NCI-H1048 (cell line): ENCODE data around the gene TBX2.
"Not testable (repeated sequence)": the region's sequence is repeated elsewhere in the genome, so short reads cannot be mapped to it uniquely, and the experiment has no call there.

Source experiments
- DNase-seq: peaks from one replicate; lab custom pipeline; 2025; lab: John Stamatoyannopoulos, UW

The TBX2 gene

GRCh38 chr17:61431594-61432311, 32.1 kb downstream of the TBX2 start:
- no peak for DNase-seq

GRCh38 chr17:61436273-61436672, 36.6 kb downstream of the TBX2 start:
- no peak for DNase-seq

GRCh38 chr17:61436995-61437704, 37.5 kb downstream of the TBX2 start:
- DNase-seq, result no peak

- DNase-seq, result no peak
Observed at GRCh38 chr17:61440697-61441096, 41.1 kb downstream of the TBX2 start.

GRCh38 chr17:61441507-61441906, 41.9 kb downstream of the TBX2 start:
- DNase-seq, result not testable (repeated sequence)

- DNase-seq, result no peak
Observed at GRCh38 chr17:61442136-61442775, 42.6 kb downstream of the TBX2 start.

- no peak for DNase-seq
Observed at GRCh38 chr17:61442878-61443474, 43.3 kb downstream of the TBX2 start.

GRCh38 chr17:61443475-61443882, 43.8 kb downstream of the TBX2 start:
- DNase-seq, result no peak

- no peak for DNase-seq
Observed at GRCh38 chr17:61444075-61444474, 44.4 kb downstream of the TBX2 start.

- no peak for DNase-seq
Observed at GRCh38 chr17:61444831-61445230, 45.2 kb downstream of the TBX2 start.

GRCh38 chr17:61447358-61447757, 47.7 kb downstream of the TBX2 start:
- no peak for DNase-seq

GRCh38 chr17:61448042-61448441, 48.4 kb downstream of the TBX2 start:
- no peak for DNase-seq

GRCh38 chr17:61449140-61449539, 49.5 kb downstream of the TBX2 start:
- DNase-seq, result not testable (repeated sequence)

- no peak for DNase-seq
Observed at GRCh38 chr17:61449707-61450640, 50.3 kb downstream of the TBX2 start.

GRCh38 chr17:61450641-61451537, 51.2 kb downstream of the TBX2 start:
- DNase-seq, result no peak

GRCh38 chr17:61451538-61452300, 52.1 kb downstream of the TBX2 start:
- DNase-seq, result no peak

- no peak for DNase-seq
Observed at GRCh38 chr17:61452301-61453290, 53.0 kb downstream of the TBX2 start, which contains the start of gene TBX4. TBX4 (plus strand) TSS chr17:61452422; CDS start chr17:61456491, 4,069 bp downstream.
